K562 (cell line): ENCODE measurements around the gene SYNRG. TPM values are rescaled to one million over a fixed set of nuclear protein-coding genes. Genes with fewer than 3 reads are reported as not detected.

Source experiments
- ATAC-seq: fragments of 200-7000 bp; cut with Tn5 transposase; 3 replicates; pipeline ENCODE4 v1.9.1; 2020; ENCODE audit warnings: moderate library complexity
- BruUV-seq: library from RNA; stranded (reverse); fragments of 400-500 nt; replicated peaks from 2 replicates; lab custom pipeline; 2021; lab: Mats Ljungman, UMichigan
- CTCF ChIA-PET: fragments of 300-600 bp; formaldehyde crosslinking; extraction: SDS; loops from one replicate; lab custom pipeline; 2021; ENCODE audit warnings: low intra/inter-chr PET ratio; lab: Yijun Ruan, JAX
- POLR2A ChIA-PET: fragments of 300-600, 350-650 bp; sonication (Branson Sonifier 250); formaldehyde crosslinking; extraction: SDS; loops from one replicate; lab custom pipeline; 2021; ENCODE audit warnings: antibody characterized with exemption, inconsistent platforms; lab: Yijun Ruan, JAX
- DNase-seq, 4 experiments: peaks; one replicate each; pipeline versions ENCODE4 v3.0.0 to v3.0.0-alpha.2; 2011 to 2018; ENCODE audit warnings: low spot score in 3 of 4, mixed read lengths in 3 of 4; ENCODE audit errors: extremely low read depth in 1 of 4
- FAIRE-seq: peaks from 2 replicates; lab custom pipeline; 2011; peaks lifted over from hg19 to GRCh38; lab: Jason Lieb, UNC
- H2AFZ ChIP-seq: 2 replicates; pipeline ENCODE4 v1.6.0; 2011; ENCODE audit warnings: low read depth, low read length, control low read depth, inconsistent platforms
- H3K27ac ChIP-seq: fragments of 200-600 bp; 3 replicates; pipeline ENCODE4 v1.8.0; 2011; ENCODE audit warnings: low read depth, mild to moderate bottlenecking, control low read depth, inconsistent platforms, low read length, moderate library complexity, mixed read lengths; ENCODE audit errors: extremely low read depth
- H3K27me3 ChIP-seq, 2 experiments: fragments of 300-600 bp in 1 of 2; 2 replicates in 1 of 2; 3 replicates in 1 of 2; pipeline versions ENCODE4 v1.6.0 to v1.8.0; 2011; ENCODE audit warnings: inconsistent platforms in 2 of 2, low read length in 2 of 2, mild to moderate bottlenecking in 1 of 2, mixed read lengths in 1 of 2, moderate library complexity in 1 of 2; ENCODE audit not compliant: control insufficient read depth in 2 of 2, insufficient read depth in 2 of 2
- H3K36me3 ChIP-seq: fragments of 300-600 bp; 3 replicates; pipeline ENCODE4 v1.8.0; 2011; ENCODE audit warnings: mild to moderate bottlenecking, low read length, inconsistent platforms; ENCODE audit not compliant: control insufficient read depth, insufficient read depth
- H3K4me1 ChIP-seq, 2 experiments: fragments of 200-600 bp in 1 of 2; replicated peaks in 1 of 2; 2 replicates in 1 of 2; 3 replicates in 1 of 2; pipeline versions ENCODE4 v1.5.1 to v1.8.0; 2011; ENCODE audit warnings: inconsistent platforms in 2 of 2, low read length in 2 of 2, mild to moderate bottlenecking in 1 of 2, mixed read lengths in 1 of 2, moderate library complexity in 1 of 2; ENCODE audit not compliant: control insufficient read depth in 2 of 2, insufficient read depth in 2 of 2
- H3K4me2 ChIP-seq: 2 replicates; pipeline ENCODE4 v1.6.1; 2011; ENCODE audit warnings: low read length, control low read depth, inconsistent platforms, mixed read lengths; ENCODE audit not compliant: insufficient read depth
- H3K4me3 ChIP-seq: fragments of 200-600 bp; sonication (generic), shearing (Covaris generic); 2 replicates; pipeline ENCODE4 v1.5.1; 2016; ENCODE audit warnings: control low read depth, inconsistent platforms
- H3K79me2 ChIP-seq: fragments of 200-600 bp; 3 replicates; pipeline ENCODE4 v1.8.0; 2011; ENCODE audit warnings: low read length, inconsistent platforms; ENCODE audit not compliant: control insufficient read depth, insufficient read depth
- H3K9ac ChIP-seq, 2 experiments: 2 replicates each; pipeline versions ENCODE4 v1.6.0 to v1.6.1; 2011; ENCODE audit warnings: low read depth in 2 of 2, low read length in 2 of 2, control low read depth in 1 of 2, inconsistent platforms in 1 of 2, mild to moderate bottlenecking in 1 of 2, mixed read lengths in 1 of 2; ENCODE audit not compliant: insufficient read depth in 1 of 2
- H3K9me1 ChIP-seq: one replicate; pipeline ENCODE4 v1.6.0; 2011; ENCODE audit warnings: inconsistent platforms, mild to moderate bottlenecking, low read length, moderate library complexity; ENCODE audit not compliant: control insufficient read depth, insufficient read depth
- H3K9me3 ChIP-seq: replicated peaks from 2 replicates; pipeline ENCODE4 v1.5.1; 2011; ENCODE audit warnings: low read depth, low read length, inconsistent platforms; ENCODE audit not compliant: control insufficient read depth, insufficient read depth
- H4K20me1 ChIP-seq: replicated peaks from 2 replicates; pipeline ENCODE4 v1.6.1; 2011; ENCODE audit warnings: low read length, inconsistent platforms, mixed read lengths; ENCODE audit not compliant: control insufficient read depth, insufficient read depth
- CHD7 ChIP-seq: fragments of 200-600 bp; sonication (generic); IDR thresholded peaks from one replicate; pipeline ENCODE4 v1.6.1; 2012; ENCODE audit warnings: mild to moderate bottlenecking, low read depth, low read length, inconsistent platforms
- HNRNPL ChIP-seq: fragments of 200-400 bp; formaldehyde crosslinking; IDR thresholded peaks from 2 replicates; pipeline ENCODE4 v1.6.1; 2017; ENCODE audit warnings: low read depth, mild to moderate bottlenecking, low read length
- ILK ChIP-seq: fragments of 450-650 bp; IDR thresholded peaks from 2 replicates; pipeline ENCODE4 v1.6.1; 2016; ENCODE audit warnings: missing genetic modification characterization, low read depth, mild to moderate bottlenecking, missing compliant biosample characterization, moderate library complexity, borderline replicate concordance
- JUND ChIP-seq, 2 experiments: IDR thresholded peaks; 2 replicates in 1 of 2; 3 replicates in 1 of 2; pipeline ENCODE4 v1.6.1; 2011; ENCODE audit warnings: borderline replicate concordance in 2 of 2, low read depth in 2 of 2, low read length in 2 of 2, improper control_type of control experiment in 1 of 2, missing biosample characterization in 1 of 2, missing genetic modification characterization in 1 of 2, missing genetic modification reagents in 1 of 2
- KDM2B ChIP-seq: fragments of 250-450 bp; sonication (Bioruptor Pico); IDR thresholded peaks from 2 replicates; pipeline ENCODE4 v1.8.0; 2021; ENCODE audit warnings: mild to moderate bottlenecking, moderate library complexity
- KDM5B ChIP-seq: fragments of 200-600 bp; sonication (generic); IDR thresholded peaks from 2 replicates; pipeline ENCODE4 v1.6.1; 2012; ENCODE audit warnings: low read depth, mild to moderate bottlenecking, moderate library complexity, low read length, control low read depth, inconsistent platforms; ENCODE audit not compliant: insufficient replicate concordance
- PHF8 ChIP-seq: fragments of 200-600 bp; sonication (generic); IDR thresholded peaks from 2 replicates; pipeline ENCODE4 v1.6.1; 2012; ENCODE audit warnings: mixed run types, mild to moderate bottlenecking, inconsistent platforms, low read length, moderate library complexity, borderline replicate concordance
- RBM22 ChIP-seq: fragments of 200-400 bp; formaldehyde crosslinking; IDR thresholded peaks from 2 replicates; pipeline ENCODE4 v1.6.1; 2018; ENCODE audit warnings: low read length, low read depth; ENCODE audit not compliant: poor library complexity, severe bottlenecking
- ZNF175 ChIP-seq: fragments of 200-800 bp; sonication (Bioruptor generic); IDR thresholded peaks from 2 replicates; pipeline ENCODE4 v1.6.1; 2016; ENCODE audit warnings: low read depth, mild to moderate bottlenecking, missing genetic modification characterization, missing compliant biosample characterization
- WGBS: fragments of 100-300 bp; shearing (Covaris generic); methylation state at CpG from one replicate; pipeline ENCODE4 v1.1.6; 2016; ENCODE audit warnings: low coverage, mixed read lengths; ENCODE audit not compliant: insufficient coverage; ENCODE audit errors: missing lambda C conversion rate; 5-methylcytosine and 5-hydroxymethylcytosine counted together
- in situ Hi-C: fragments of 300-500 bp; cut with MboI; formaldehyde crosslinking; loops from 4 replicates; pipeline ENCODE4 v1.15.0; 2018; ENCODE audit warnings: inconsistent platforms, mixed read lengths
- intact Hi-C: fragments of 100-400 bp; cut with micrococcal nuclease; formaldehyde crosslinking; loops from 2 replicates; pipeline ENCODE4 v1.14.2; 2022
- polyA plus RNA-seq, 8 experiments: library from polyadenylated mRNA; depleted of rRNA in 4 of 8; stranded (reverse) in 5 of 8; unstranded in 3 of 8; fragments of >200 nt; fragmentation: Nextera tagmentation in 2 of 8; fragmentation: Illumina TruSeq in 1 of 8; extraction: Ambion mirVana in 2 of 8; extraction: Trizol in 1 of 8; gene quantifications; 2 replicates each; pipeline versions ENCODE4 v1.2.1 to v1.2.3, GENCODE V29; 2011 to 2014; ENCODE audit warnings: inconsistent platforms in 1 of 8, missing spikeins in 1 of 8
- total RNA-seq, 7 experiments: library from RNA; depleted of rRNA in 6 of 7; stranded (reverse); fragments of >200 nt in 6 of 7; fragmentation: Illumina TruSeq in 2 of 7; extraction: Trizol in 2 of 7; gene quantifications; 2 replicates each; pipeline versions ENCODE4 v1.2.1 to v1.2.3, GENCODE V29; 2011 to 2021; ENCODE audit warnings: low replicate concordance in 1 of 7

SYNRG gene
- total and polyA plus RNA-seq, 9 of the 15 experiments (the other 6 are each of a cell fraction or from before 2014, with no cell fraction given): 2.9 to 28.2 (median 15.1) TPM

GRCh38 chr17:37538981-37539659 lies 70.1 kb downstream of the SYNRG start:
- H3K27ac ChIP-seq: no peak overlapping the region
- peaks cover 75% of the 10 kb centered on the region for H3K36me3 ChIP-seq
- 93% methylated on average over 8 of the region's 8 CpGs for WGBS
- in situ Hi-C loops (no loop called here), intact Hi-C loops (no loop called here)
- H3K9me3 ChIP-seq: no peaks in the 10 kb centered on the region
- no peak overlapping the region for H3K9ac ChIP-seq
- no peak for DNase-seq
- POLR2A ChIA-PET: no interaction called here
- no TSS peak for BruUV-seq
- no peak overlapping the region for H3K4me3 ChIP-seq
- H3K79me2 ChIP-seq: no peaks in the 10 kb centered on the region
- ATAC-seq: no peak
- no peak overlapping the region for H2AFZ ChIP-seq
- H3K4me1 ChIP-seq: no peaks in the 10 kb centered on the region
- no peak for FAIRE-seq
- CTCF ChIA-PET: no interaction called here
- no peaks in the 10 kb centered on the region for H3K9me1 ChIP-seq
- H3K27me3 ChIP-seq: no peaks in the 10 kb centered on the region
- no peak overlapping the region for H3K4me2 ChIP-seq
- no peaks in the 10 kb centered on the region for H4K20me1 ChIP-seq
- TF ChIP-seq KDM2B (CRISPR knock-in tag): no peak
- TF ChIP-seq HNRNPL: no peak
- TF ChIP-seq JUND (IDR thresholded peaks at IDR 0.05; ENCODE audit: borderline replicate concordance, low read depth, low read length): no peak
- TF ChIP-seq JUND (tag; IDR thresholded peaks at IDR 0.05; ENCODE audit: borderline replicate concordance, low read depth, low read length): no peak
- TF ChIP-seq CHD7: no peak
- no peak for TF ChIP-seq PHF8
- TF ChIP-seq ZNF175: no peak
- no peak for TF ChIP-seq KDM5B
- no peak for TF ChIP-seq ILK
- no peak for TF ChIP-seq RBM22
